ENCODE results near the gene FAM25A.

- no peak for TF ChIP-seq CTCF (IDR thresholded peaks at IDR 0.05)
- TF ChIP-seq POLR2A (IDR thresholded peaks at IDR 0.05) = no peak
These were observed 19.6 kb upstream of the FAM25A start for GRCh38 chr10:87000491-87000890.

All from esophagus squamous epithelium (tissue), 4 donors.